Spinal cord (tissue), 10 donors: ENCODE results near the gene IRF1. TPM values are rescaled to one million over a fixed set of nuclear protein-coding genes. Genes with fewer than 3 reads are reported as not detected.
A peak's percentile ranks its signal among the peaks of the same experiment; 100 is the strongest.
"Not testable (repeated sequence)": the region's sequence is repeated elsewhere in the genome, so short reads cannot be mapped to it uniquely, and the experiment has no call there.

Experiments
- DNase-seq, 6 donors: peaks; one replicate each; pipeline versions ENCODE4 v3.0.0 to v3.0.0-alpha.2; 2013 to 2015; ENCODE audit warnings: low spot score in 6 of 6, low read depth in 4 of 6
- H3K27ac ChIP-seq: one replicate; pipeline ENCODE4 v1.5.1; 2013; ENCODE audit warnings: low read depth, low read length, control low read depth
- H3K27me3 ChIP-seq: one replicate; pipeline ENCODE4 v1.6.1; 2013; ENCODE audit warnings: low read length; ENCODE audit not compliant: control insufficient read depth, insufficient read depth
- H3K36me3 ChIP-seq: one replicate; pipeline ENCODE4 v1.6.1; 2013; ENCODE audit warnings: low read length; ENCODE audit not compliant: control insufficient read depth, insufficient read depth
- H3K4me1 ChIP-seq: one replicate; pipeline ENCODE4 v1.6.1; 2013; ENCODE audit warnings: low read length; ENCODE audit not compliant: control insufficient read depth, insufficient read depth
- H3K4me3 ChIP-seq: one replicate; pipeline ENCODE4 v1.5.1; 2013; ENCODE audit warnings: low read depth, low read length, control low read depth
- H3K9me3 ChIP-seq: one replicate; pipeline ENCODE4 v1.6.1; 2013; ENCODE audit warnings: low read length; ENCODE audit not compliant: control insufficient read depth, insufficient read depth
- WGBS: methylation state at CpG from one replicate; pipeline ENCODE4 v1.1.5; 2013; ENCODE audit warnings: missing lambda C conversion rate; ENCODE audit not compliant: insufficient coverage; 5-methylcytosine and 5-hydroxymethylcytosine counted together
- polyA plus RNA-seq, 2 donors: library from polyadenylated mRNA; unstranded; fragments of 120-200 nt; gene quantifications; one replicate each; pipeline ENCODE4 v1.2.1, GENCODE V29; 2013; ENCODE audit not compliant: insufficient read length in 2 of 2
- total RNA-seq, 2 donors: library from RNA; depleted of rRNA in 1 of 2; stranded (reverse); fragments of 120-200 nt in 1 of 2; fragments of >200 nt in 1 of 2; gene quantifications; one replicate each; pipeline versions ENCODE4 v1.2.3 to v1.2.4, GENCODE V29; 2013 to 2014
- donor health status: healthy.

The IRF1 gene
- total and polyA plus RNA-seq, 4 donors, result 5.8 to 8.5 (median 7.4) TPM

- DNase-seq, result peak in 5 of 6 donors; percentile 26 to 79 (median 43)
- Histone ChIP-seq H3K9me3 (no peaks in the 10 kb centered on the region), H3K27me3 (no peaks in the 10 kb centered on the region), H3K4me3 (no peak overlapping the region), H3K4me1 (peaks cover 13% of the 10 kb centered on the region), H3K36me3 (no peaks in the 10 kb centered on the region), H3K27ac (peak overlapping the region; percentile 10)
- WGBS, result 83% methylated on average over 3 of the region's 6 CpGs
Measured at GRCh38 chr5:132446621-132447020, 44.0 kb downstream of the IRF1 start.

GRCh38 chr5:132445930-132446329 is 44.6 kb downstream of the IRF1 start:
- Histone ChIP-seq H3K36me3 (no peaks in the 10 kb centered on the region), H3K4me3 (no peak overlapping the region), H3K9me3 (no peaks in the 10 kb centered on the region), H3K4me1 (peaks cover 13% of the 10 kb centered on the region), H3K27ac (no peak overlapping the region), H3K27me3 (no peaks in the 10 kb centered on the region)
- no peak for DNase-seq
- 75% methylated on average over 1 of the region's 3 CpGs for WGBS

- H3K4me3 ChIP-seq, result no peak overlapping the region
- no peaks in the 10 kb centered on the region for H3K36me3 ChIP-seq
- H3K9me3 ChIP-seq, result no peaks in the 10 kb centered on the region
- WGBS, result 100% methylated on average over 3 of the region's 4 CpGs
- peaks cover 13% of the 10 kb centered on the region for H3K4me1 ChIP-seq
- H3K27ac ChIP-seq, result no peak overlapping the region
- no peak for DNase-seq
- H3K27me3 ChIP-seq, result no peaks in the 10 kb centered on the region
Measured at GRCh38 chr5:132445640-132445923, 45.0 kb downstream of the IRF1 start.

GRCh38 chr5:132444841-132445639 is 45.5 kb downstream of the IRF1 start:
- Histone ChIP-seq H3K27me3 (no peaks in the 10 kb centered on the region), H3K9me3 (no peaks in the 10 kb centered on the region), H3K27ac (no peak overlapping the region), H3K36me3 (no peaks in the 10 kb centered on the region), H3K4me1 (peaks cover 13% of the 10 kb centered on the region), H3K4me3 (no peak overlapping the region)
- no peak for DNase-seq
- 82% methylated on average over 2 of the region's 5 CpGs for WGBS

- no peak for DNase-seq
- Histone ChIP-seq H3K27ac (no peak overlapping the region), H3K4me1 (peaks cover 18% of the 10 kb centered on the region), H3K27me3 (no peaks in the 10 kb centered on the region), H3K4me3 (no peak overlapping the region), H3K36me3 (no peaks in the 10 kb centered on the region), H3K9me3 (no peaks in the 10 kb centered on the region)
- WGBS, result 75% methylated on average over 6 of the region's 7 CpGs
Measured at GRCh38 chr5:132444061-132444460, 46.5 kb downstream of the IRF1 start.

GRCh38 chr5:132439521-132440089 is 51.0 kb downstream of the IRF1 start:
- no peaks in the 10 kb centered on the region for H3K36me3 ChIP-seq
- 34% methylated on average over 6 of the region's 7 CpGs for WGBS
- no peaks in the 10 kb centered on the region for H3K27me3 ChIP-seq
- peaks cover 8% of the 10 kb centered on the region for H3K4me1 ChIP-seq
- DNase-seq, result peak in 1 of 6 donors; percentile 69
- H3K4me3 ChIP-seq, result no peak overlapping the region
- no peaks in the 10 kb centered on the region for H3K9me3 ChIP-seq
- H3K27ac ChIP-seq, result peak overlapping the region; percentile 33

GRCh38 chr5:132438917-132439316 is 51.7 kb downstream of the IRF1 start:
- H3K4me3 ChIP-seq, result no peak overlapping the region
- H3K4me1 ChIP-seq, result peaks cover 9% of the 10 kb centered on the region

GRCh38 chr5:132438267-132438645 is 52.3 kb downstream of the IRF1 start:
- H3K27ac ChIP-seq, H3K4me3 ChIP-seq, DNase-seq, H3K27me3 ChIP-seq, H3K9me3 ChIP-seq, H3K4me1 ChIP-seq, H3K36me3 ChIP-seq: not testable (repeated sequence)
- WGBS, result no CpG with 5 or more reads among the region's 3 CpGs

More at GRCh38 chr5:132438917-132439316, 51.7 kb downstream of the IRF1 start:
- no peak overlapping the region for H3K27ac ChIP-seq
- 92% methylated on average over 2 of the region's 4 CpGs for WGBS
- H3K27me3 ChIP-seq, result no peaks in the 10 kb centered on the region
- DNase-seq, result no peak
- no peaks in the 10 kb centered on the region for H3K9me3 ChIP-seq
- no peaks in the 10 kb centered on the region for H3K36me3 ChIP-seq

GRCh38 chr5:132437604-132438266 is 52.8 kb downstream of the IRF1 start:
- Histone ChIP-seq H3K27me3 (no peaks in the 10 kb centered on the region), H3K36me3 (no peaks in the 10 kb centered on the region), H3K27ac (no peak overlapping the region), H3K9me3 (no peaks in the 10 kb centered on the region), H3K4me1 (peaks cover 9% of the 10 kb centered on the region), H3K4me3 (no peak overlapping the region)
- 30% methylated on average over 1 of the region's 3 CpGs for WGBS
- DNase-seq, result peak in 1 of 6 donors; percentile 62

GRCh38 chr5:132436936-132437335 is 53.6 kb downstream of the IRF1 start:
- Histone ChIP-seq H3K9me3 (no peaks in the 10 kb centered on the region), H3K27ac (no peak overlapping the region), H3K36me3 (no peaks in the 10 kb centered on the region), H3K4me1 (peaks cover 9% of the 10 kb centered on the region), H3K27me3 (no peaks in the 10 kb centered on the region), H3K4me3 (no peak overlapping the region)
- 100% methylated on average over 1 of the region's 3 CpGs for WGBS
- no peak for DNase-seq
